COLO829 (cell line): Measurements from ENCODE around the gene UCN.
"Not testable (repeated sequence)": the region's sequence is repeated elsewhere in the genome, so short reads cannot be mapped to it uniquely, and the experiment has no call there.

Experiments used
- DNase-seq: peaks from one replicate; pipeline ENCODE4 v3.0.0; 2012; ENCODE audit warnings: low spot score

UCN gene

DNA sequence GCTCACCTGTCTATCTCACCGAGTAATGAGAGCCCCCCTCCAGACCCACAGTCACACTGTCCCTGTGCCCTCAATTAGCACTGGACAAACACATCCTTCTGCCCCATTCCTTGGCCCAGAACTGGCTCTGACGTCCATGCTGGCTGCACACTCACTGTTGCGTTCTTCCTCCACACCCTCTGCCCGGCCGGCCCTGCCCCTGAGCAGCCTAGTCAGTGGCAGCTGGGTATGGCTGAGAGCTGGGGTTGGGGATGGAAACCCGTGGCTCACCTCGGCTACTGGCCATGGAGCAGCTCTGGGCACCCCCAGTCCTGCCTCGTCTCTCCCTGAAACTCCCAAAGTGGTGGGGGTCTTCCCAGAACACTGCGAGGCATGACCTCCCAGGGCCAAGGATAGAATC lies 6.5 kb upstream of the UCN start:
- no peak for DNase-seq

- no peak for DNase-seq
Observed at GRCh38 chr2:27313882-27314645, 5.8 kb upstream of the UCN start.

- DNase-seq = no peak
Observed at GRCh38 chr2:27312152-27312551, 3.9 kb upstream of the UCN start.

DNA sequence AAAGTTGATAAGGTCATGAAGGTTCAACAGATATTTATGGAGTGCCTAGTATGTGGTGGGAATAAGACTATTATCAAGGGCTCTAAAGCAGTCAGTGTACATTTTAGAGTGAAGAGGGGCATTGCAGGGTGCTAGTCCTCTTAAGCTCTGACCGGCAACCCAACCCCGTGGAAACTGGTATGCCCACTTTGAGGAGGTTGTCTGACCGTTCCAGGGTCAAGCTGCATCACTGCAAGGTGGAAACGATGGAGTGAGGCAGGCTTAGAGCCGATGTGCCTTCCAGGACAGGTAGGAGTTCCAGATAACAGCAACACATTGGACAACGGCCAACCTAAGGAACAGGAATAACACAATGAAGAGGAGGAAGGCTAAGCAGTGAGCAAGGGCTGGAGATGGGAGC lies 1.4 kb upstream of the UCN start:
- DNase-seq = no peak

DNA sequence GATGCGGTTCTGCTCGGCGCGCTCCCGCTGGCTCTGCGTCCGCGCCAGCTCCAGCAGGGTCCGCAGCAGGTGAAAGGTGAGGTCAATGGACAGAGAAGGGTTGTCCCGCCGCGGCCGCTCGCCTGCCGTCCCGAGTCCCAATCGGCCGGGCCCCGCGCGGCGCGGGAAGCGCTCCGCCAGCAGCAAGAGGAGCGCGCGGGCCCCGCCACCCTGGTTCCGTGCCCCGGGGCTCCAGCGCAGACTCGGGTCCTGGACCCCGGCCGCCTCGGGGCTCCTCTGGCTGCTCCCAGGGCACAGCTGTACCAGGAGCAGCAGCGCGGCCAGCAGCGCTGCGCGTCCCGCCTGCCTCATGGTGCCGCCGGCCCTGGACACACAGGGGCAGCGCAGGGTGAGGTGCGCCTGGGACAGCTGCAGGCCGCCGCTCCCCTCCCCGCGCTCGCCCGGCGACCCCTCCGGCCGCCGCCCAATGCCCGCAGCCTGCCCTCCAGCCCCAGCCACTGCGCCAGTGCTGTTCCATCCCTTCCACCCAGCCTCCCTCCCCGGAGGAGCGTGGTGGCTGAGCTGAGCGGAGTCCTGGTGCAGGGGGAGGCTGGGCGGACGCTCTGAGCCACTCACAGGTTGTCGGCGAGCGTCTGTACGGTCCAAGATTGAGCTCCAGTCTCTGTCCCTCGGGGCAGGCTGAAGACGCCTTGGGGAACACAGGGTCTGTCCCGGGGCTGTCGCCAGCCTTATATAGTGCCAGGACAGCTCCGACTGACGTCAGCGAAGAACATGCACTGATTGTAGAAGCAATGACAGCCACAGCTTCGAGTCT lies 493 bp downstream of the UCN start:
- DNase-seq = no peak

GRCh38 chr2:27307287-27307544 lies 1.0 kb downstream of the UCN start:
- DNase-seq = no peak

DNA sequence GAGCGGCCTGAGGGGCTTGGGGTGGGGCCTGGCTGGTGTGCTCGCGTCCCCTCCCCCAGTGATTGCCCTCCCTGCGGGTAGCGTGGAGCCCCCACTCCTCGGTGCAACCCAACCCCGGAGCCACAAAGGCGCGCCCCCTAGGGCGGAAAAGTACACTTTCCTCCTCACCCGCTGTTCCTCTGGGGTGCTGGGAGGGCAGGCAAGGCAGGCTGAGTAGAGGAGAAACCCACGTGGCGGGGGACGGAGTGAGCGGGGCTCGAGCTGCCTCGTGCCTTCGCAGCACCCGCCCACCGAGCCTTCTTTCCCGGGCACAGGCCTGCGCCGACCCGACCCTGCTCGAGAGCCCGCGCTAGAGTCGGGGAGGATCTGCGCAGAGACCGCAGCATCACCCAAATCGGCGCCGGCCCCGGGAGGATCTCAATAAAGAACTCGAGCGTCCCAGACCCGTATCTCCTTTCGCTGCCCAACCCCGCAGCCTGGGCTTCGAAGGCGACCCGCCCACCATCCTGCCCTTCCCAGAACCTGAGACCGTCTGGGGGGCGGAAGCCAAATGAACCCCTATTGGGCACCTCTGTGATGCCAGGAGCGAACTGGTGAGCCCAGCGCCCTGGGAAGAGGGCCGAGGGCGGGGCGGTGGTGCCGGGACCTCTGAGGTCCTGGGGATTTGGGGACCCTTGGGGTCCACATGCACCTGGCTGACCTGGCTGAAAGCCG lies 1.5 kb downstream of the UCN start:
- DNase-seq = no peak

- no peak for DNase-seq
Observed at GRCh38 chr2:27306136-27306535, 2.1 kb downstream of the UCN start.

GRCh38 chr2:27305516-27305915 lies 2.7 kb downstream of the UCN start:
- DNase-seq = no peak

- DNase-seq = no peak
Observed at GRCh38 chr2:27304488-27305240, 3.6 kb downstream of the UCN start.

- DNase-seq = peak; percentile 71
Observed at GRCh38 chr2:27303093-27304025, 4.9 kb downstream of the UCN start.

DNA sequence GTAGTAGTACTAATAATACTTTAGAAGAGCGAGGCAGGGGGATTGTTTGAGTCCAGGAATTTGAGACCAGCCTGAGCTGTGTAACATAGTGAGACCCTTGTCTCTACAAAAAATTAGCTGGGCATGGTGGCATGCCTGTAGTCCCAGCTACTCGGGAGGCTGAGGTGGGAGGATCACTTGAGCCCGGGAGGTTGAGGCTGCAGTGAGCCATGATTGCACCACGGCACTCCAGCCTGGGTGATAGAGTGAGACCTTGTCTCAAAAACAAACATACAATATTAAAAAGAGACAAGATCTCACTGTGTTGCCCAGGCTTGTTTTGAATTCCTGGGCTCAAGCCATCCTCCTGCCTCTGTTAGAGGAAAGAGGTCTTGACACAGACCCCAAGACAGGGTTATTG lies 7.6 kb downstream of the UCN start:
- not testable (repeated sequence) for DNase-seq

DNA sequence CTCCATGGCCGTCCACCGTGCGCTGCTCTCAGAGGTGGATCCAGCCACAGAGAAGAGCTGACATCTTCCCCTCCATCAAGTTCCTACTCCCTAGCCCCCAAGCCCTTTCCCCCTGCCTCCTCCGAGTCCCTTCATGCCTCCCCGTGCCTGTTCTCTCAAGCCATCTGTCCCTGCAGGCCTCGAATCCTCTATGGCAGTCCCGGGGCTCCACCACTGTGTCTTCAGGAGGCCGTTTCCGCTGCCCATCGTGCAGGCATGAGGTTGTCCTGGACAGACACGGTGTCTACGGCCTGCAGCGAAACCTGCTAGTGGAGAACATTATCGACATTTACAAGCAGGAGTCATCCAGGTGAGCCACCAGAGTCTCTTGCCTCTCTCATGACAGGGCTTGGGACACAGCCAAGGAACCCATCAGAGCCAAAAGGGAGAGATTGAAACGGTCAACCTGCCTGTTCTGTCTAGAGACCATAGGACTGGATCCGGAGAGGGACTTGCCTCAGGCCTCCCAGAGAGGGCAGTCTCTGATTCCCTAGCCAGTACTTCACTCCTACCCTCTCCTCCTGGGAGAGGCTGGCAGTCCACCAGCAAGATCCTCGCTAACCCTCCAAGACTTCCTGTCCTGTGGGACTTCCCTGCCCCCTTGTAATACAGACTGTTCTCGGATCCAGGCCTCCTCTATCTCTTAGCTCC lies 9.7 kb downstream of the UCN start:
- DNase-seq = no peak

DNA sequence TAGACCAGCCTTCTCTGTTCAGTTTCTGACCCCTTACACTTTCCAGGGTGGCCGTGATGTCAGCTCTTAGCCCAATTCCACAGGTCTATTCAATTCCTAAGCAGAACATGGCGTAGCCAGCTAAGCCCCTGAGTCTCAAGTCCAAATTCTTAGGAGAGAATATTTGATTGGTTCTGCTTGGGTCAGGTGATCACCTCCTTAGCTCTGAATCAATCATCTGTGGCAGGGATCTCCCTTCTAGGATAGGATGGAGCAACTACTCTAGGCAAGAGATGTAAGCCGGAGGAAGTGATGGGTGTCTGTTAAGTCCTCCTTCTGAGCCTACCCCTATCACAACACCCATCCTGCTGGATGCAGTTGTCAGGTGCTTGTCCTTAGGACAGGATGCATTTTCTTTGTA lies 11.1 kb downstream of the UCN start:
- no peak for DNase-seq

- no peak for DNase-seq
Observed at GRCh38 chr2:27296481-27296880, 11.8 kb downstream of the UCN start.

DNA sequence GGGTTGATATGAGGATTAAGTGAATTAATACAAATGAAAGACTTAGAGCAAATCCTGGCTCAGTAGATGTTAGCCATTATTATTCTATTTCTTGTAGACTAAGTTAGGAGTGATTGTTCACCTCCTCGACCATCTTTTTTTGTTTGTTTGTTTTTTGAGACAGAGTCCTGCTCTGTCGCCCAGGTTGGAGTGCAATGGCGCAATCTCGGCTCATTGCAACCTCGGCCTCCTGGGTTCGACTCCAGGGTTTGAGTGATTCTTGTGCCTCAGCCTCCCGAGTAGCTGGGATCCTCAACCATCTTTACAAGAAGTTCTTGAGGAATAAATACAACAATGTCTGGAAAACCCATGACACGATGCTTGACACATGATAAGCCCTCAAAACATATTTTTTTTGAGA lies 13.3 kb downstream of the UCN start:
- no peak for DNase-seq

DNA sequence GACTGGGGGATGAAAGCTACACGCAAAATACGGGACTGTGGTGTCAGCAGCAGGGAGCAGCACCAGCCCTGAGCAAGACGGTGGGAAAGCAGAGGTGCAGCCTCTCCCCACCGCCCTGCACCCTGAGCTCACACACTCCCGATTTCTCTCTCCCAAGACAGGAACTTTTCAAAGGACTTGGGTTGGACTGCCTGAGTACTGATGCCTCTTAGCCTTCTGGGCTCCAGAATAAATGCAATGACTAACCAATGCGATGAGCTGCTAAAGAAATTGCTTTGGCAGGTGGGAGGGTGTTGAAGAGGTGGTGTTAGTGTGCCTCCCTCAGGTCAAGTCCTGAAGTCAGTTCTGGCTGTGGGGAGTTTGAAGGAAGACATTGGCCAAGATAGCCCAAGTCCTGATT lies 16.4 kb downstream of the UCN start:
- DNase-seq = no peak

- no peak for DNase-seq
Observed at GRCh38 chr2:27290549-27290948, 17.7 kb downstream of the UCN start.

GRCh38 chr2:27288610-27289009 lies 19.6 kb downstream of the UCN start:
- no peak for DNase-seq

DNA sequence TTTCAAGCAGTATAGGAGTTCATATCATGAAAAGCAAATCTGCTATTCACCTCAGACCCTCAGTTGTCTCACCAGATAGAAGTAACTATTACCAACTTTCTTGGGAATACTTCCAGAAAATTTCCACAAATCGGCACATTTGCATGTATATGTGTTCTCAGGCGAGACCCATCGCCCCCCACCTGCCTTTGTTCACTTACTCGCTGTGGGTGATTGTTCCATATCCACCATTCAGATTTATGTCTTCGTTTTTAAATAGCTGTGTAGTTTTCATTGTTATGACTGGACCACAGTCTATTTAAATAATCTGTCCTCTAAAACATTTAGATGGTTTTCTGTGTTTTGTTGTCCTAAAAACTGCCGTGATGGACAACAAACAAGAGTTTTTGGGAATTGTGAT lies 22.8 kb downstream of the UCN start:
- no peak for DNase-seq

- DNase-seq = no peak
Observed at GRCh38 chr2:27284996-27285395, 23.2 kb downstream of the UCN start.
